Left forelimb (tissue), 1 donor: ENCODE results near the gene SEPTIN2.
A peak's percentile ranks its signal among the peaks of the same experiment; 100 is the strongest.
"Not testable (repeated sequence)": the region's sequence is repeated elsewhere in the genome, so short reads cannot be mapped to it uniquely, and the experiment has no call there.

Experiments used
- DNase-seq: peaks from one replicate; pipeline ENCODE4 v3.0.0-alpha.2; 2018; ENCODE audit warnings: low spot score

SEPTIN2 gene

GRCh38 chr2:241350878-241351639 is 35.3 kb downstream of the SEPTIN2 start:
- no peak for DNase-seq

- no peak for DNase-seq
Observed at GRCh38 chr2:241351640-241352031, 35.9 kb downstream of the SEPTIN2 start.

- no peak for DNase-seq
Observed at GRCh38 chr2:241352227-241352626, 36.5 kb downstream of the SEPTIN2 start.

GRCh38 chr2:241354668-241355658 is 39.2 kb downstream of the SEPTIN2 start:
- peak; percentile 71 for DNase-seq

GRCh38 chr2:241355983-241356870 is 40.5 kb downstream of the SEPTIN2 start, which contains the start of gene FARP2:
Gene FARP2 (plus strand): TSS chr2:241356285. CDS start chr2:241373108, 16,823 bp downstream.
- peak; percentile 96 for DNase-seq

- DNase-seq, result no peak
Observed at GRCh38 chr2:241356871-241357260, 41.1 kb downstream of the SEPTIN2 start.

GRCh38 chr2:241357531-241357930 is 41.8 kb downstream of the SEPTIN2 start:
- no peak for DNase-seq

GRCh38 chr2:241358470-241358869 is 42.7 kb downstream of the SEPTIN2 start:
- DNase-seq, result no peak

- no peak for DNase-seq
Observed at GRCh38 chr2:241359481-241360045, 43.8 kb downstream of the SEPTIN2 start.

GRCh38 chr2:241363426-241363825 is 47.7 kb downstream of the SEPTIN2 start:
- DNase-seq, result no peak

- no peak for DNase-seq
Observed at GRCh38 chr2:241364781-241365180, 49.1 kb downstream of the SEPTIN2 start.

GRCh38 chr2:241366678-241367077 is 51.0 kb downstream of the SEPTIN2 start:
- DNase-seq, result no peak

GRCh38 chr2:241368643-241369042 is 52.9 kb downstream of the SEPTIN2 start:
- DNase-seq, result no peak

- no peak for DNase-seq
Observed at GRCh38 chr2:241372361-241372992, 56.8 kb downstream of the SEPTIN2 start.

GRCh38 chr2:241373446-241373845 is 57.7 kb downstream of the SEPTIN2 start:
- no peak for DNase-seq

GRCh38 chr2:241373906-241374305 is 58.2 kb downstream of the SEPTIN2 start:
- not testable (repeated sequence) for DNase-seq

GRCh38 chr2:241375300-241375699 is 59.6 kb downstream of the SEPTIN2 start:
- DNase-seq, result no peak

GRCh38 chr2:241376808-241377207 is 61.1 kb downstream of the SEPTIN2 start:
- DNase-seq, result no peak

- DNase-seq, result no peak
Observed at GRCh38 chr2:241378816-241379215, 63.1 kb downstream of the SEPTIN2 start.

GRCh38 chr2:241379481-241380480 is 64.1 kb downstream of the SEPTIN2 start:
- no peak for DNase-seq
